GM23248 (cell line): ENCODE results near the gene NGDN. TPM values are rescaled to one million over a fixed set of nuclear protein-coding genes. Genes with fewer than 3 reads are reported as not detected.

Experiments
- DNase-seq: peaks from one replicate; pipeline ENCODE4 v3.0.0-alpha.2; 2015
- H2AFZ ChIP-seq: fragments of 200-600 bp; sonication (generic); 2 replicates; pipeline ENCODE4 v1.6.1; 2016; ENCODE audit warnings: antibody characterized with exemption
- H3F3A ChIP-seq: fragments of 200-600 bp; sonication (generic); 2 replicates; pipeline ENCODE4 v1.6.1; 2016; ENCODE audit warnings: mild to moderate bottlenecking, antibody characterized with exemption, mixed run types; ENCODE audit not compliant: insufficient read depth
- H3K27ac ChIP-seq: fragments of 200-600 bp; sonication (generic); 2 replicates; pipeline ENCODE4 v1.5.1; 2016; ENCODE audit warnings: mild to moderate bottlenecking
- H3K27me3 ChIP-seq: fragments of 200-600 bp; sonication (generic); replicated peaks from 2 replicates; pipeline ENCODE4 v1.6.1; 2016; ENCODE audit warnings: mild to moderate bottlenecking; ENCODE audit not compliant: insufficient read depth
- H3K36me3 ChIP-seq: fragments of 200-600 bp; sonication (generic); 2 replicates; pipeline ENCODE4 v1.6.1; 2016; ENCODE audit warnings: low read depth, mild to moderate bottlenecking
- H3K4me1 ChIP-seq: fragments of 200-600 bp; sonication (generic); 2 replicates; pipeline ENCODE4 v1.6.1; 2016; ENCODE audit warnings: mild to moderate bottlenecking; ENCODE audit not compliant: insufficient read depth
- H3K4me2 ChIP-seq: fragments of 200-600 bp; sonication (generic); one replicate; pipeline ENCODE4 v1.6.1; 2016; ENCODE audit warnings: mild to moderate bottlenecking; ENCODE audit not compliant: unreplicated experiment
- H3K4me3 ChIP-seq: fragments of 200-600 bp; sonication (generic); 2 replicates; pipeline ENCODE4 v1.5.1; 2016; ENCODE audit warnings: mild to moderate bottlenecking
- H3K79me2 ChIP-seq: fragments of 200-600 bp; sonication (generic); 2 replicates; pipeline ENCODE4 v1.6.1; 2016; ENCODE audit warnings: mild to moderate bottlenecking; ENCODE audit not compliant: insufficient read depth
- H3K9ac ChIP-seq: fragments of 200-600 bp; sonication (generic); 2 replicates; pipeline ENCODE4 v1.6.1; 2016; ENCODE audit warnings: mild to moderate bottlenecking
- H3K9me2 ChIP-seq: fragments of 200-600 bp; sonication (generic); 2 replicates; pipeline ENCODE4 v1.6.1; 2016; ENCODE audit warnings: mixed run types, mild to moderate bottlenecking, moderate library complexity; ENCODE audit not compliant: insufficient read depth
- H3K9me3 ChIP-seq: fragments of 200-600 bp; sonication (generic); one replicate; pipeline ENCODE4 v1.6.1; 2017; ENCODE audit warnings: low read depth
- H4K20me1 ChIP-seq: fragments of 200-600 bp; sonication (generic); 2 replicates; pipeline ENCODE4 v1.6.0; 2016; ENCODE audit not compliant: insufficient read depth
- EZH2 ChIP-seq: fragments of 200-600 bp; sonication (generic); IDR thresholded peaks from 2 replicates; pipeline ENCODE4 v1.6.1; 2018; ENCODE audit warnings: antibody characterized with exemption, mild to moderate bottlenecking; ENCODE audit not compliant: insufficient read depth, poor library complexity, severe bottlenecking
- EZH2phosphoT487 ChIP-seq: fragments of 200-600 bp; sonication (generic); IDR thresholded peaks from 2 replicates; pipeline ENCODE4 v1.6.1; 2018; ENCODE audit warnings: antibody characterized with exemption, moderate library complexity, mild to moderate bottlenecking, low read depth; ENCODE audit not compliant: insufficient read depth
- WGBS, 2 experiments: methylation state at CpG; one replicate each; pipeline ENCODE4 v1.1.6; 2015 to 2017; ENCODE audit warnings: low lambda C conversion rate in 2 of 2, low coverage in 1 of 2; ENCODE audit errors: missing lambda C conversion rate in 2 of 2; 5-methylcytosine and 5-hydroxymethylcytosine counted together
- in situ Hi-C: fragments of 300-500 bp; cut with MboI; formaldehyde crosslinking; loops from 2 replicates; pipeline ENCODE4 v1.15.0; 2020
- polyA plus RNA-seq: library from polyadenylated mRNA; unstranded; fragments of >200 nt; fragmentation: Nextera tagmentation; extraction: Ambion mirVana; gene quantifications from 2 replicates; pipeline ENCODE4 v1.2.1, GENCODE V29; 2016
- total RNA-seq: library from RNA; depleted of rRNA; stranded (reverse); fragments of >200 nt; shearing (Covaris generic); gene quantifications from 2 replicates; pipeline ENCODE4 v1.2.3, GENCODE V29; 2014

NGDN gene
- total and polyA plus RNA-seq, 2 experiments from 2014 or later, result 25.9 to 39.9 TPM

DNA sequence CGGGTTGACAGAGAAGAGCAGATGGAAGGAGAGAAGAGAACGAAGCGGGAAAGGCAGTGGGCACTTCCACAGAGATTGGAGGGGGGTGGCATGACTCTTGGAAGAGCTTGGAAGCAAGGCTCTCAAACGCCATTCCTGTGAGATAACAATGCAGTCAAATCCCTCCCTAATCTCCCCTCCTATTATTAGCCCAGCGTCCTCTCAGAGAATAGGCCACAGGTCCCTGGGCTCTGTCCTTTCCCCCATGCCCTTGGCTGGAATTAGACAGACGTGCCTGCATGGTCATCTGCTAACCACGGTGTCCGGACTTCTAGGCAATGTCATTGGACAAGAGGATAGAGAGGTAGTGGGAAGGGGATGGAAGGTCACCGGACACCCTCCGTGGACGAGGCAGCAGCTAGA, 26.1 kb upstream of the NGDN start:
- no peaks in the 10 kb centered on the region for H3K9me2 ChIP-seq
- no peaks in the 10 kb centered on the region for H3K9me3 ChIP-seq
- no peak overlapping the region for H3K27ac ChIP-seq
- H3K4me1 ChIP-seq, result no peaks in the 10 kb centered on the region
- DNase-seq, result no peak
- H3K36me3 ChIP-seq, result no peaks in the 10 kb centered on the region
- 38% methylated on average over 11 of the region's 11 CpGs for WGBS, 2 experiments
- in situ Hi-C loops, result no loop called here
- no peaks in the 10 kb centered on the region for H3K79me2 ChIP-seq
- no peak for TF ChIP-seq EZH2phosphoT487
- no peak for TF ChIP-seq EZH2
- H3K27me3 ChIP-seq, result peaks cover 10% of the 10 kb centered on the region; the same call in 1 of the 2 replicates
- no peaks in the 10 kb centered on the region for H4K20me1 ChIP-seq
- H2AFZ ChIP-seq, result no peak overlapping the region
- H3K4me3 ChIP-seq, result no peak overlapping the region
- no peak overlapping the region for H3K9ac ChIP-seq
- no peak overlapping the region for H3K4me2 ChIP-seq
- H3F3A ChIP-seq, result no peaks in the 10 kb centered on the region

DNA sequence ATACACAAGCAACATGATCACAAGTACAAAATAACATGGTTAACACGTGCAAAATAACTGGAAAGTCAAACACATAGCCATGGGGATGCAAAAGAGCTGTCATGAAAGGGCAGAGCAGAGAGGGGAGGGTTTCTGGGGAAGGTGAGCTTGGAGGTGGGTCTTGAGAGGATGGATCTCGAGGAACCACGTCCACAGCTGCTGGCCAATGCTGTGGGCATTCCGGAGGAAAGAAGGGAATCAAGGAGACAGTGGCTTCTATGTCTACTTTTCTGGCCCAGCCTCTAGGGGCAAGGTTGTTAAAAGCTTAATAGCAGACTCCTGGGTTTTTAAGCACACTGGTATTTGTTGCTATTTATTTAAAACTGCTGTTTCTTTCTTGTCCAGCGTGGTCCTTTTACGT, 25.6 kb upstream of the NGDN start:
- DNase-seq, result no peak
- no peaks in the 10 kb centered on the region for H3K79me2 ChIP-seq
- H2AFZ ChIP-seq, result no peak overlapping the region
- H3K9me2 ChIP-seq, result no peaks in the 10 kb centered on the region
- H4K20me1 ChIP-seq, result no peaks in the 10 kb centered on the region
- no peaks in the 10 kb centered on the region for H3K36me3 ChIP-seq
- in situ Hi-C loops, result no loop called here
- no peaks in the 10 kb centered on the region for H3K9me3 ChIP-seq
- no peak overlapping the region for H3K27ac ChIP-seq
- WGBS, 2 experiments, result 43 to 46% methylated on average over 6 of the region's 6 CpGs
- no peak overlapping the region for H3K4me3 ChIP-seq
- no peaks in the 10 kb centered on the region for H3K4me1 ChIP-seq
- peaks cover 10% of the 10 kb centered on the region; the same call in 1 of the 2 replicates for H3K27me3 ChIP-seq
- H3K9ac ChIP-seq, result no peak overlapping the region
- H3K4me2 ChIP-seq, result no peak overlapping the region
- no peaks in the 10 kb centered on the region for H3F3A ChIP-seq
- TF ChIP-seq EZH2phosphoT487 (no peak), EZH2 (no peak)

DNA sequence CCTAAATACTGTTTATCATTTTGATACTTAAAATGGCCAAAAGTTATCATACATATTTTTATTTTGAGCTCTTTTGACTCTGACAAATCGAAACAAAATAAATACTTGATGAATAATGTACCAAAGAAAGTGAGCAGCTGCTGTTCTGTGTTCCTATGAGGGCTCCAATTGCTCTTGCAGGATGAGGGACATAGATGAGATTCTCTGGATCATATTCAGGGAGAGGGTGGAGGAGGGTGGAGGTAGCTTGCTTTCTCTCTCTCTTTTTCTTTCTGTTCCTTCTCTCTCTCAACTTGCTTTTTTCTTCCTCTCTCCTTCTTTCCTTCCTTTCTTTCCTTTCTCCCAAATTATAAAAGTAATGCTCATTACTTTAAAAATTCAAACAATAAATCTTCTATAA, 25.2 kb upstream of the NGDN start:
- H3K9ac ChIP-seq, result no peak overlapping the region
- in situ Hi-C loops, result no loop called here
- no peak overlapping the region for H2AFZ ChIP-seq
- no peak overlapping the region for H3K4me2 ChIP-seq
- no peaks in the 10 kb centered on the region for H4K20me1 ChIP-seq
- H3K79me2 ChIP-seq, result no peaks in the 10 kb centered on the region
- WGBS, 2 experiments, result 2 to 11% methylated on average over 1 of the region's 1 CpG
- H3K9me3 ChIP-seq, result no peaks in the 10 kb centered on the region
- H3K27ac ChIP-seq, result no peak overlapping the region
- H3K4me3 ChIP-seq, result no peak overlapping the region
- H3K36me3 ChIP-seq, result no peaks in the 10 kb centered on the region
- H3K9me2 ChIP-seq, result no peaks in the 10 kb centered on the region
- H3K27me3 ChIP-seq, result peaks cover 12% of the 10 kb centered on the region; the same call in 1 of the 2 replicates
- H3K4me1 ChIP-seq, result no peaks in the 10 kb centered on the region
- DNase-seq, result no peak
- H3F3A ChIP-seq, result no peaks in the 10 kb centered on the region
- TF ChIP-seq EZH2 (no peak), EZH2phosphoT487 (no peak)

DNA sequence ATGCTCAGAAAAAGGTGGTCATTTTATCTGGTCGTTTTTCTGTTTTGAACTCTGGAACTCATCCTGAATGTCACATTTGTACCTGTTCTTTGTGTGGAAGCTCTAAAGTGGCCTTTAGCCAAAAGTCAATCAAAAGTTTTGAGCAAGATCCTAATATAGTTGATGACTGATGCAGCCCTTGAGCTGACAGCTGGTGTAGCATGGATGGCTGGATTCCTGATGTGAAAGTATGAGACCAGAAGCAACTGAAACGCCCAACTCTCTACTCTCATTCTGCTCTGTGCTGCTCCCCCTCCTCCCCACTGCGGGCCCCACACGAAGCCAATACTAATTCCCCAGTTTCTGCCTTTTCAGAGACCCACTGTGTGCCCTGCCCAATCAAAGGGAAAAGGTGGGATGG, 23.7 kb upstream of the NGDN start:
- Histone ChIP-seq H3K27me3 (peaks cover 15% of the 10 kb centered on the region; the same call in 1 of the 2 replicates), H2AFZ (no peak overlapping the region), H3K27ac (no peak overlapping the region), H4K20me1 (no peaks in the 10 kb centered on the region), H3K9ac (no peak overlapping the region), H3K9me3 (no peaks in the 10 kb centered on the region), H3K79me2 (no peaks in the 10 kb centered on the region), H3K9me2 (no peaks in the 10 kb centered on the region), H3K4me2 (no peak overlapping the region), H3K4me1 (no peaks in the 10 kb centered on the region), H3K36me3 (no peaks in the 10 kb centered on the region), H3F3A (no peaks in the 10 kb centered on the region), H3K4me3 (no peak overlapping the region)
- TF ChIP-seq EZH2 (no peak), EZH2phosphoT487 (no peak)
- 11 to 18% methylated on average over 4 of the region's 4 CpGs for WGBS, 2 experiments
- DNase-seq, result no peak
- in situ Hi-C loops, result no loop called here
